ENCODE measurements around the gene SLFN14.

- TF ChIP-seq CTCF (conservative IDR thresholded peaks at IDR 0.05; ENCODE audit: low read length) (no peak), EZH2phosphoT487 (IDR thresholded peaks at IDR 0.05; ENCODE audit: borderline replicate concordance) (no peak)
Observed at GRCh38 chr17:35587074-35587961, 26.7 kb upstream of the SLFN14 start, which contains the start of gene AP2B1.

All from Loucy (cell line).